BLaER1 treated with 17β-estradiol and CSF1 and Interleukin-3, amounts not matched to agents 10 nM and 100 nM (cell line): ENCODE measurements around the gene PRDM16.

ENCODE experiments used
- H3K27ac ChIP-seq, 11 experiments: shearing (Covaris generic); formaldehyde crosslinking; 2 replicates each; pipeline ENCODE4 v1.8.1; 2022
- H3K27me3 ChIP-seq, 11 experiments: shearing (Covaris generic); formaldehyde crosslinking; 2 replicates each; pipeline ENCODE4 v1.8.1; 2022
- H3K36me3 ChIP-seq, 11 experiments: shearing (Covaris generic); formaldehyde crosslinking; 2 replicates each; pipeline ENCODE4 v1.8.1; 2022
- H3K4me1 ChIP-seq, 10 experiments: shearing (Covaris generic); formaldehyde crosslinking; 2 replicates each; pipeline ENCODE4 v1.8.1; 2022
- H3K4me2 ChIP-seq, 11 experiments: shearing (Covaris generic); formaldehyde crosslinking; 2 replicates each; pipeline ENCODE4 v1.8.1; 2022
- H3K4me3 ChIP-seq, 10 experiments: shearing (Covaris generic); formaldehyde crosslinking; 2 replicates each; pipeline ENCODE4 v1.8.1; 2022
- H3K9ac ChIP-seq, 11 experiments: shearing (Covaris generic); formaldehyde crosslinking; 2 replicates each; pipeline ENCODE4 v1.8.1; 2022
- H3K9me3 ChIP-seq, 11 experiments: shearing (Covaris generic); formaldehyde crosslinking; replicated peaks in 1 of 11; 2 replicates each; pipeline ENCODE4 v1.8.1; 2022
- H4K20me1 ChIP-seq, 11 experiments: shearing (Covaris generic); formaldehyde crosslinking; 2 replicates each; pipeline ENCODE4 v1.8.1; 2022
- Cebpa-rat ChIP-seq, 11 experiments: shearing (Covaris generic); IDR thresholded peaks; 2 replicates each; pipeline ENCODE4 v1.8.1; 2022

Gene PRDM16

GRCh38 chr1:3479511-3480368, 410.7 kb downstream of the PRDM16 start:
- Histone ChIP-seq H3K27me3 (peaks cover 7 to 46% (median 33%) of the 10 kb centered on the region in 11 experiments; a peak in 20 of 22 replicates), H3K36me3 (no peaks in the 10 kb centered on the region), H3K9me3 (no peaks in the 10 kb centered on the region), H3K4me3 (no peak overlapping the region), H3K9ac (peak overlapping the region in 1 of 11 experiments; percentile 9; a peak in 2 of 22 replicates), H3K27ac (no peak overlapping the region), H4K20me1 (peaks cover 0 to 71% (median 51%) of the 10 kb centered on the region in 11 experiments; a peak in 17 of 22 replicates), H3K4me2 (peak overlapping the region in 8 of 11 experiments; percentile 28 to 67 (median 62); a peak in 16 of 22 replicates), H3K4me1 (peaks cover 0 to 44% (median 33%) of the 10 kb centered on the region in 10 experiments; a peak in 14 of 20 replicates)
- no peak for TF ChIP-seq Cebpa-rat (IDR thresholded peaks at IDR 0.05)

GRCh38 chr1:3480369-3480719, 411.3 kb downstream of the PRDM16 start:
- no peak overlapping the region for H3K4me3 ChIP-seq
- peak overlapping the region in 1 of 11 experiments; percentile 9; a peak in 2 of 22 replicates for H3K9ac ChIP-seq
- peaks cover 0 to 44% (median 33%) of the 10 kb centered on the region in 10 experiments; a peak in 14 of 20 replicates for H3K4me1 ChIP-seq
- peak overlapping the region in 8 of 11 experiments; percentile 28 to 67 (median 62); a peak in 15 of 22 replicates for H3K4me2 ChIP-seq
- H4K20me1 ChIP-seq = peaks cover 0 to 76% (median 51%) of the 10 kb centered on the region in 11 experiments; a peak in 17 of 22 replicates
- no peaks in the 10 kb centered on the region for H3K9me3 ChIP-seq
- H3K27ac ChIP-seq = no peak overlapping the region
- peaks cover 7 to 46% (median 33%) of the 10 kb centered on the region in 11 experiments; a peak in 20 of 22 replicates for H3K27me3 ChIP-seq
- no peak for TF ChIP-seq Cebpa-rat (IDR thresholded peaks at IDR 0.05)
- no peaks in the 10 kb centered on the region for H3K36me3 ChIP-seq

GRCh38 chr1:3481046-3481445, 412.0 kb downstream of the PRDM16 start:
- H3K4me3 ChIP-seq = no peak overlapping the region
- H3K27ac ChIP-seq = no peak overlapping the region
- peaks cover 7 to 46% (median 33%) of the 10 kb centered on the region in 11 experiments; a peak in 20 of 22 replicates for H3K27me3 ChIP-seq
- H4K20me1 ChIP-seq = peaks cover 0 to 76% (median 51%) of the 10 kb centered on the region in 11 experiments; a peak in 17 of 22 replicates
- no peak for TF ChIP-seq Cebpa-rat (IDR thresholded peaks at IDR 0.05)
- H3K4me1 ChIP-seq = peaks cover 0 to 44% (median 33%) of the 10 kb centered on the region in 10 experiments; a peak in 14 of 20 replicates
- no peaks in the 10 kb centered on the region for H3K9me3 ChIP-seq
- no peaks in the 10 kb centered on the region for H3K36me3 ChIP-seq
- peak overlapping the region in 6 of 11 experiments; percentile 44 to 67 (median 64); a peak in 11 of 22 replicates for H3K4me2 ChIP-seq
- H3K9ac ChIP-seq = no peak overlapping the region; a peak in 1 of 22 replicates

GRCh38 chr1:3481836-3482375, 412.9 kb downstream of the PRDM16 start:
- Histone ChIP-seq H3K4me3 (no peak overlapping the region), H3K4me1 (peaks cover 0 to 44% (median 33%) of the 10 kb centered on the region in 10 experiments; a peak in 14 of 20 replicates), H3K9ac (no peak overlapping the region), H3K4me2 (no peak overlapping the region), H3K27ac (no peak overlapping the region), H4K20me1 (peaks cover 0 to 76% (median 51%) of the 10 kb centered on the region in 11 experiments; a peak in 17 of 22 replicates), H3K9me3 (no peaks in the 10 kb centered on the region), H3K27me3 (peaks cover 7 to 46% (median 33%) of the 10 kb centered on the region in 11 experiments; a peak in 20 of 22 replicates), H3K36me3 (no peaks in the 10 kb centered on the region)
- no peak for TF ChIP-seq Cebpa-rat (IDR thresholded peaks at IDR 0.05)

GRCh38 chr1:3482378-3482849, 413.4 kb downstream of the PRDM16 start:
- Histone ChIP-seq H3K36me3 (no peaks in the 10 kb centered on the region), H3K9me3 (no peaks in the 10 kb centered on the region), H3K27me3 (peaks cover 7 to 44% (median 31%) of the 10 kb centered on the region in 11 experiments; a peak in 20 of 22 replicates), H4K20me1 (peaks cover 0 to 74% (median 49%) of the 10 kb centered on the region in 11 experiments; a peak in 17 of 22 replicates), H3K4me1 (peaks cover 0 to 42% (median 32%) of the 10 kb centered on the region in 10 experiments; a peak in 14 of 20 replicates), H3K4me3 (no peak overlapping the region), H3K9ac (no peak overlapping the region), H3K4me2 (no peak overlapping the region; a peak in 1 of 22 replicates), H3K27ac (no peak overlapping the region)
- TF ChIP-seq Cebpa-rat (IDR thresholded peaks at IDR 0.05) = no peak

- Histone ChIP-seq H3K9me3 (peaks cover 4 to 6% (median 5%) of the 10 kb centered on the region in 11 experiments), H3K4me3 (no peak overlapping the region), H4K20me1 (peaks cover 0 to 65% (median 43%) of the 10 kb centered on the region in 11 experiments; a peak in 17 of 22 replicates), H3K27ac (no peak overlapping the region), H3K36me3 (peaks cover 0 to 5% (median 5%) of the 10 kb centered on the region in 11 experiments; a peak in 16 of 22 replicates), H3K27me3 (peaks cover 0 to 34% (median 21%) of the 10 kb centered on the region in 11 experiments; a peak in 16 of 22 replicates), H3K4me1 (peaks cover 0 to 32% (median 22%) of the 10 kb centered on the region in 10 experiments; a peak in 14 of 20 replicates), H3K9ac (no peak overlapping the region), H3K4me2 (no peak overlapping the region; a peak in 1 of 22 replicates)
- TF ChIP-seq Cebpa-rat (IDR thresholded peaks at IDR 0.05) = no peak
Measured at GRCh38 chr1:3483380-3483779, 414.4 kb downstream of the PRDM16 start.

- Histone ChIP-seq H3K36me3 (peaks cover 5 to 11% (median 10%) of the 10 kb centered on the region in 11 experiments; a peak in 20 of 22 replicates), H3K9ac (no peak overlapping the region), H4K20me1 (peaks cover 0 to 59% (median 40%) of the 10 kb centered on the region in 11 experiments; a peak in 17 of 22 replicates), H3K4me1 (peaks cover 0 to 28% (median 20%) of the 10 kb centered on the region in 10 experiments; a peak in 14 of 20 replicates), H3K27ac (no peak overlapping the region), H3K4me3 (no peak overlapping the region), H3K4me2 (no peak overlapping the region), H3K9me3 (peaks cover 9 to 11% (median 11%) of the 10 kb centered on the region in 11 experiments), H3K27me3 (peaks cover 0 to 29% (median 20%) of the 10 kb centered on the region in 11 experiments; a peak in 15 of 22 replicates)
- no peak for TF ChIP-seq Cebpa-rat (IDR thresholded peaks at IDR 0.05)
Measured at GRCh38 chr1:3483801-3484444, 414.9 kb downstream of the PRDM16 start.

GRCh38 chr1:3485016-3485415, 416.0 kb downstream of the PRDM16 start:
- no peak overlapping the region for H3K9ac ChIP-seq
- H3K4me2 ChIP-seq = no peak overlapping the region
- H3K9me3 ChIP-seq = peaks cover 14 to 21% (median 19%) of the 10 kb centered on the region in 11 experiments
- H3K27ac ChIP-seq = no peak overlapping the region
- H3K4me1 ChIP-seq = peaks cover 0 to 17% (median 10%) of the 10 kb centered on the region in 10 experiments; a peak in 14 of 20 replicates
- H4K20me1 ChIP-seq = peaks cover 0 to 52% (median 31%) of the 10 kb centered on the region in 11 experiments; a peak in 17 of 22 replicates
- peaks cover 5 to 22% (median 21%) of the 10 kb centered on the region in 11 experiments; a peak in 20 of 22 replicates for H3K36me3 ChIP-seq
- H3K4me3 ChIP-seq = no peak overlapping the region
- TF ChIP-seq Cebpa-rat (IDR thresholded peaks at IDR 0.05) = no peak
- peaks cover 0 to 20% (median 14%) of the 10 kb centered on the region in 11 experiments; a peak in 14 of 22 replicates for H3K27me3 ChIP-seq
